NT2/D1 (cell line): Measurements from ENCODE around the gene USP16.
A peak's percentile ranks its signal among the peaks of the same experiment; 100 is the strongest.
"Not testable (repeated sequence)": the region's sequence is repeated elsewhere in the genome, so short reads cannot be mapped to it uniquely, and the experiment has no call there.

Source experiments
- DNase-seq: peaks from one replicate; pipeline ENCODE4 v3.0.0-alpha.2; 2011; ENCODE audit warnings: low read depth, low spot score
- H3K27me3 ChIP-seq: 2 replicates; pipeline ENCODE4 v1.6.0; 2011; ENCODE audit warnings: mild to moderate bottlenecking; ENCODE audit not compliant: insufficient read length, insufficient read depth
- H3K36me3 ChIP-seq: 2 replicates; pipeline ENCODE4 v1.6.1; 2011; ENCODE audit warnings: mild to moderate bottlenecking, low read length, mixed read lengths; ENCODE audit not compliant: insufficient read depth, insufficient read length
- H3K4me1 ChIP-seq: 2 replicates; pipeline ENCODE4 v1.5.1; 2011; ENCODE audit not compliant: insufficient read depth, insufficient read length
- H3K4me3 ChIP-seq: 2 replicates; pipeline ENCODE4 v1.5.1; 2011; ENCODE audit warnings: low read depth; ENCODE audit not compliant: insufficient read length
- H3K9ac ChIP-seq: 2 replicates; pipeline ENCODE4 v1.6.0; 2011; ENCODE audit warnings: low read depth; ENCODE audit not compliant: insufficient read length
- H3K9me3 ChIP-seq: 2 replicates; pipeline ENCODE4 v1.5.1; 2011; ENCODE audit warnings: mild to moderate bottlenecking, low read length; ENCODE audit not compliant: insufficient read depth
- SUZ12 ChIP-seq: IDR thresholded peaks from 2 replicates; pipeline ENCODE4 v1.6.1; 2011; ENCODE audit not compliant: insufficient read length, insufficient read depth; ENCODE audit errors: extremely low read depth
- YY1 ChIP-seq: IDR thresholded peaks from 2 replicates; pipeline ENCODE4 v1.6.1; 2011; ENCODE audit not compliant: insufficient read length, insufficient read depth
- ZNF274 ChIP-seq: IDR thresholded peaks from 2 replicates; pipeline ENCODE4 v1.6.1; 2011; ENCODE audit warnings: mild to moderate bottlenecking, low read depth, low read length

The USP16 gene

DNA sequence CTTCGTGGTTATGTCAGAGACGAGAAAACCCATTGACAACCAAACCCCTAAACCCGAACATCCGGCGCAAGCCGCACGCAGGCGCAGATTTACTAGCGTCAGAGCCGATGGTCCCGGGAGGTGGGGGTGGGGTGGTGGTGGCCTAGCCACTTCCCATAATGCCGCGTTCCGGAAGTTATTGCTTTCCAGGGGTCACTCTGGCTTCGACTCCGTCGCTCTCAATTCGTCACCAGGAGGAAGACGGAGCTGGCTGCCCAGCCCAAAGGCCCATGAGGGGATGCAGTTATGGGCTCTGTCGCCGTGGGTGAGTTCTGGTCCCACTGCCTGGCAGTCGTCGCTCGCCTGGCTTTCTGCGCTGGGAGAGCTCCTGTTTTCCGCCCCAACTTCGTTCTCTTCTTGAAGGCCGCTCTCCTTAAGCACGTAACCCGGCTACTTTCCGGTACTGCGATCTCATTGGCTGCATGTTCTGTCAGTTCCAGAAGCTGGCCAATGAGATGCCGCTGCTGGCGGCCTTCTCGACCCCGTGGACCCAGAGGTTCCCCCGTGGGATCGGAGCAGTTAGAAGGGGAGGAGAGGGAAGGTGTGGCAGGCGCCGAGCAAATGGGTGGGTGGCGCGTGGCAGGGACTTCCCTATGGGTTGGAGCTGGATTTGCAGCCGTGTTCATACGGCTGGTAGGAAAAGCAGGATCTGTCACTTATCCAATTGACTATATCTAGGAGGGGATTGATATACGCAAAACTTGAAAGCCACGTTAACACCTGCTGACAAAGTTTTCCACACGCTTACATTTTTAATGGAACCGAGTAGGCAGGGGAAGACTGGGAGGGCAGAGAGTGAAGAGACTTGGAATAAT is at the start of gene USP16:
TSS of gene USP16 (plus strand) at position 195 of the 854 bp plus-strand sequence. CDS start 3,246 bp downstream, outside the sequence.
- peak; percentile 96 for DNase-seq
- peak within 1 kb of the TSS; percentile 94 for H3K9ac ChIP-seq
- H3K9me3 ChIP-seq: no peaks in the 10 kb centered on the region
- no peaks in the 10 kb centered on the region for H3K27me3 ChIP-seq
- H3K4me1 ChIP-seq: no peaks in the 10 kb centered on the region
- peaks cover 23% of the 10 kb centered on the region for H3K36me3 ChIP-seq
- H3K4me3 ChIP-seq: peak within 1 kb of the TSS; percentile 92
- TF ChIP-seq YY1: no peak
- no peak for TF ChIP-seq SUZ12
- TF ChIP-seq ZNF274: no peak

DNA sequence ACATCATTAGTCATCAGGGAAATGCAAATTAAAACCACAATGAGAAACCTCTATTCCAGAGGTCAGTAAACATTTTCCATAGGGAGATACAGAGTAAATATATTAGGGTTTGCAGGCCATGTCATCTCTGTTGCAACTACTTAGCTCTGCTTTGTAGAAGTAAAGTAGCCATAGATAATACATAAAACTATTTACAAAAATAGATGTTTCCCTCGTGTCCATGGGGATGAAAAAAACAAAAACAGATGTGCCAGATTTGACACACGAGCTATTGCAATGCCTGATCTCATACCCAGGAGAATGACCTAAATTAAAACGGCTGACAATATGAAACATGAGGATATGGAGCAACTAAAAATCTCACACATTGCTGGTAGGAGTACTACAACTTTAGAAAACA is 49.1 kb upstream of the USP16 start:
- Histone ChIP-seq H3K9ac (no peak overlapping the region), H3K36me3 (peaks cover 54% of the 10 kb centered on the region), H3K4me3 (no peak overlapping the region), H3K9me3 (no peaks in the 10 kb centered on the region; the same call in 1 of the 2 replicates), H3K4me1 (no peaks in the 10 kb centered on the region), H3K27me3 (no peaks in the 10 kb centered on the region)
- TF ChIP-seq ZNF274 (no peak), YY1 (no peak), SUZ12 (no peak)
- DNase-seq: no peak

DNA sequence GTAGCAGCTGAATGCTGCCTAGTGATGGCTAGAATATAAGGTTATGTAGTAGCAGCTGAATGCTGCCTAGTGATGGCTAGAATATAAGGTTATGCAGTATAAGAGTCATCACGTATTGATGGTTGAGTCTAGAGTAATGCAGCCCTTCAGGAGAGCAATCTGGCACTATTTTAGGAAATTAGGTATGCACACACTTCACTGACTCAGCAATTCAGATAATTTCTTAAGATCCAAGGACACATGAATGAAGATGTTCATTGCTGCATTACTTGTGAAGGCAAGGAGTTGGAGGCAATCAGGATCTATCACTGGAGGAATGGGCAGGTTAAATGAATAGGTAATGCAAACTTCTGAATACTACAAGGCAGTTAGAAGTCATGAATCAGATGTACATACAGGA is 45.4 kb upstream of the USP16 start:
- Histone ChIP-seq H3K36me3 (peaks cover 78% of the 10 kb centered on the region), H3K9me3 (no peaks in the 10 kb centered on the region), H3K27me3 (no peaks in the 10 kb centered on the region), H3K4me3 (no peak overlapping the region), H3K9ac (no peak overlapping the region), H3K4me1 (no peaks in the 10 kb centered on the region)
- no peak for DNase-seq
- TF ChIP-seq YY1 (no peak), SUZ12 (no peak), ZNF274 (no peak)

DNA sequence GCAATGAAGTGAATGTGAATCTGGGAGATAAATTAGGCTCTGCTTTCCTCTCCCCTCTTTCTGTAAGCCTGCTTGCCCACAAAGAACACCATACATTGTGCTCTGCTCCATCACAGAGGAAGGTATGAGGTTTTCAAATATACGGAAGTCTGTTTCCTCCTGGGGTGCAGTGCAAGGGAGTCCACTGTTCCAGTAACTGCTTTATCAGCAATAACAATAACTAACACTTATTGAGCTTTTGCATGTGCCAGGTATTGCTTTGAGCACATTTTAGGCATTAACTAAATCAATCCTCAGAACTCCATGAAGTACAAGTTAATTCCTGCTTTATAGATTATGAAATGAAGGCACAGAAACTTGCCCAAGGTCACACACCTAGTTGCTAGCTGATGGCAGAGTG is 41.8 kb upstream of the USP16 start:
- Histone ChIP-seq H3K4me1 (no peaks in the 10 kb centered on the region), H3K36me3 (peaks cover 87% of the 10 kb centered on the region), H3K9me3 (no peaks in the 10 kb centered on the region), H3K27me3 (no peaks in the 10 kb centered on the region), H3K4me3 (no peak overlapping the region), H3K9ac (no peak overlapping the region)
- TF ChIP-seq ZNF274 (no peak), SUZ12 (no peak)
- no peak for DNase-seq

DNA sequence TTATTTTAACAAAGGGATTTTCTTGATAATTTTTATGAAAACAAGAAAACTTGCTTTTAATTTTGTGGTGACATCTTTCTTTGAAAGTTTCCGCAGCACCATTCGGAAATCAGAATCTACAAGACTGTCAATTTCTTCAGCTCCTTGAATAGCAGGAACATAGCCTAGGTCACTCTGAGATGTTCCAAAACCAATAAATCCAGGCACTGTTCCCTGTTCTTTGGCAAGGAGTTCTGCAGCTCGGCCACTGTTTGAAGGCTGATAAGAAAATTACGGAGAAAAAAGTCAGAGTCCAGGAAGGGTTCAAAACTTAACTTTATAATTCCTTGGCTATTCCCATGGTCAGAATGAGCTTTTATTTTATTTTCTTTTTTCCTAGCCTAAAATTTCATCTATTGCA is 37.8 kb upstream of the USP16 start:
- H3K4me3 ChIP-seq: no peak overlapping the region
- TF ChIP-seq SUZ12 (no peak), YY1 (no peak), ZNF274 (no peak)
- no peak for DNase-seq
- no peaks in the 10 kb centered on the region for H3K27me3 ChIP-seq
- H3K9ac ChIP-seq: no peak overlapping the region
- H3K36me3 ChIP-seq: peaks cover 54% of the 10 kb centered on the region
- H3K9me3 ChIP-seq: no peaks in the 10 kb centered on the region
- no peaks in the 10 kb centered on the region for H3K4me1 ChIP-seq

DNA sequence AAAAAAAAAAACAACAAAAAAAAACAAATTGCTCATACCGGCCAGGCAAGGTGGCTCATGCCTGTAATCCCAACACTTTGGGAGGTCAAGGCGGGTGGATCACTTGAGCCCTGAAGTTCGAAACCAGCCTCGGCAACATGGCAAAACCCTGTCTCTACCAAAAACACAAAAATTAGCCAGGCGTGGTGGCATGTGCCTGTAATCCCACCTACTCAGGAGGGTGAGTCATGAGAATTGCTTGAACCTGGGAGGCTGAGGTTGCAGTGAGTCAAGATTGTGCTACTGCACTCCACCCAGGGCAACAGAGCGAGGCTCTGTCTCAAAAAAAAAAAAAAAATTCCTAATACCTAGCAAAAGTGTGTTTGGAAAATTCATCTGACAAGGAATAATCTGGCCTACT is 36.3 kb upstream of the USP16 start:
- H3K27me3 ChIP-seq, H3K4me1 ChIP-seq, DNase-seq, H3K4me3 ChIP-seq, H3K9me3 ChIP-seq, H3K9ac ChIP-seq: not testable (repeated sequence)
- H3K36me3 ChIP-seq: peaks cover 39% of the 10 kb centered on the region

DNA sequence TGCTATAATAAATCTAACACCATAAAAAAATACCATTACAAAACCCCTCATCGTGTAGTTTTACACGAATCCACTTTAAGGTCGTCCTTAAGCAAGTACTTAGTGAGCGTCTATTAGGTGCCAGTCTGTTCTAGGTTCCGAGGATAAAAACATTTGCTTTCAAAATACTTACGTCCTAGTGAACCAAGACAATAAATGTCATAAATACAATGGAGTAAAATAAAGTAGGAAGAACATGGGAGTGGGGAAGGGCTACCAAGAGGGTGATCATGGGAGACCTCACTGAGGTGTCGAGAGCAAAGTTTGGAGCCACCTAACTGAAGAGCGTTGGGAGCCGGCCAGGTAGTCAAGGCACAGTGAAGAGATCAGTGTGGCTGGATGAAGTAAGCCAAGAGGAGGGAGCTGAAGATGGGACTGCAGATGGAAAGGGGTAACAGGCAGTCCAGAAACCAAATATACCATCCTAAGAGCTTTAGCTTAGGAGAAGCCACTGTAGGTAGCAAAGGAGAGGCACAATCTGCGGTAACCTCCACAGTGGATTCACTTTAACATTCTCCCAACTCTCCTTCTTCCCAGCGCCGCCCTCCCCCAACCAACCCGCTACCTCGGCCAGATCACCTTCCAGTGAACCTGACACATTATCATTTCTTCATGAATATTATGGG is 32.5 kb upstream of the USP16 start:
- DNase-seq: no peak
- Histone ChIP-seq H3K9ac (peak overlapping the region; percentile 91), H3K9me3 (no peaks in the 10 kb centered on the region), H3K4me1 (no peaks in the 10 kb centered on the region), H3K4me3 (peak overlapping the region; percentile 91), H3K27me3 (no peaks in the 10 kb centered on the region), H3K36me3 (peaks cover 3% of the 10 kb centered on the region)
- TF ChIP-seq YY1 (no peak), ZNF274 (no peak), SUZ12 (no peak)
